HEK293 (cell line): ENCODE data around the gene MAPRE3.

ENCODE experiments used
- CTCF ChIP-seq: fragments of 450-650 bp; formaldehyde crosslinking; IDR thresholded peaks from 2 replicates; pipeline ENCODE4 v1.5.1; 2016; ENCODE audit warnings: missing biosample characterization, missing genetic modification characterization
- GFI1B ChIP-seq: fragments of 450-650 bp; formaldehyde crosslinking; IDR thresholded peaks from 2 replicates; pipeline ENCODE4 v1.5.1; 2016; ENCODE audit warnings: missing biosample characterization, missing genetic modification characterization
- KLF1 ChIP-seq: fragments of 450-650 bp; formaldehyde crosslinking; IDR thresholded peaks from 2 replicates; pipeline ENCODE4 v1.5.1; 2016; ENCODE audit warnings: missing biosample characterization, missing genetic modification characterization
- KLF10 ChIP-seq: fragments of 450-650 bp; IDR thresholded peaks from 2 replicates; pipeline ENCODE4 v1.5.1; 2018; ENCODE audit warnings: missing biosample characterization, mild to moderate bottlenecking, missing genetic modification characterization
- KLF17 ChIP-seq: fragments of 450-650 bp; formaldehyde crosslinking; IDR thresholded peaks from 2 replicates; pipeline ENCODE4 v1.5.1; 2016; ENCODE audit warnings: missing biosample characterization, missing genetic modification characterization
- KLF9 ChIP-seq: fragments of 450-650 bp; formaldehyde crosslinking; IDR thresholded peaks from 2 replicates; pipeline ENCODE4 v1.5.1; 2016; ENCODE audit warnings: missing biosample characterization, missing genetic modification characterization, low read depth
- REST ChIP-seq: fragments of 450-650 bp; formaldehyde crosslinking; IDR thresholded peaks from 2 replicates; pipeline ENCODE4 v1.5.1; 2016; ENCODE audit warnings: missing biosample characterization, missing genetic modification characterization
- SP3 ChIP-seq: fragments of 450-650 bp; formaldehyde crosslinking; IDR thresholded peaks from 2 replicates; pipeline ENCODE4 v1.5.1; 2016; ENCODE audit warnings: missing biosample characterization, missing genetic modification characterization
- TCF7L2 ChIP-seq: IDR thresholded peaks from 2 replicates; pipeline ENCODE4 v1.6.1; 2011; ENCODE audit warnings: low read depth, mild to moderate bottlenecking, inconsistent platforms, low read length, moderate library complexity, borderline replicate concordance
- ZBTB1 ChIP-seq: fragments of 450-650 bp; formaldehyde crosslinking; IDR thresholded peaks from 2 replicates; pipeline ENCODE4 v1.5.1; 2016; ENCODE audit warnings: missing biosample characterization, missing genetic modification characterization
- ZBTB21 ChIP-seq: fragments of 450-650 bp; formaldehyde crosslinking; IDR thresholded peaks from 2 replicates; pipeline ENCODE4 v1.5.1; 2017; ENCODE audit warnings: missing biosample characterization, missing genetic modification characterization
- ZBTB26 ChIP-seq: fragments of 450-650 bp; formaldehyde crosslinking; optimal IDR thresholded peaks from 2 replicates; pipeline ENCODE3; 2016; ENCODE audit warnings: missing biosample characterization, mild to moderate bottlenecking, missing genetic modification characterization
- ZBTB48 ChIP-seq: fragments of 450-650 bp; formaldehyde crosslinking; IDR thresholded peaks from 2 replicates; pipeline ENCODE4 v1.5.1; 2016; ENCODE audit warnings: missing biosample characterization, missing genetic modification characterization
- ZBTB7A ChIP-seq: fragments of 450-650 bp; formaldehyde crosslinking; IDR thresholded peaks from 2 replicates; pipeline ENCODE4 v1.5.1; 2016; ENCODE audit warnings: low read depth, missing biosample characterization, missing genetic modification characterization
- ZNF132 ChIP-seq: fragments of 450-650 bp; formaldehyde crosslinking; IDR thresholded peaks from 2 replicates; pipeline ENCODE4 v1.5.1; 2017; ENCODE audit warnings: missing biosample characterization, missing genetic modification characterization, borderline replicate concordance
- ZNF140 ChIP-seq: fragments of 450-650 bp; formaldehyde crosslinking; IDR thresholded peaks from 2 replicates; pipeline ENCODE4 v1.5.1; 2016; ENCODE audit warnings: missing biosample characterization, missing genetic modification characterization
- ZNF155 ChIP-seq: fragments of 450-650 bp; formaldehyde crosslinking; IDR thresholded peaks from 2 replicates; pipeline ENCODE4 v1.5.1; 2016; ENCODE audit warnings: missing biosample characterization, missing genetic modification characterization
- ZNF174 ChIP-seq: fragments of 450-650 bp; formaldehyde crosslinking; IDR thresholded peaks from 2 replicates; pipeline ENCODE4 v1.5.0; 2017; ENCODE audit warnings: missing biosample characterization, mild to moderate bottlenecking, missing genetic modification characterization
- ZNF24 ChIP-seq: fragments of 450-650 bp; formaldehyde crosslinking; IDR thresholded peaks from 2 replicates; pipeline ENCODE4 v1.5.1; 2016; ENCODE audit warnings: missing biosample characterization, missing genetic modification characterization
- ZNF302 ChIP-seq: fragments of 450-650 bp; formaldehyde crosslinking; IDR thresholded peaks from 2 replicates; pipeline ENCODE4 v1.5.1; 2016; ENCODE audit warnings: missing biosample characterization, missing genetic modification characterization, low read depth
- ZNF341 ChIP-seq: fragments of 450-650 bp; formaldehyde crosslinking; IDR thresholded peaks from 2 replicates; pipeline ENCODE4; 2016; ENCODE audit warnings: low read depth, missing biosample characterization, missing genetic modification characterization
- ZNF350 ChIP-seq: fragments of 450-650 bp; formaldehyde crosslinking; IDR thresholded peaks from 2 replicates; pipeline ENCODE4 v1.5.0; 2017; ENCODE audit warnings: missing biosample characterization, mild to moderate bottlenecking, missing genetic modification characterization
- ZNF354C ChIP-seq: fragments of 450-650 bp; formaldehyde crosslinking; IDR thresholded peaks from 2 replicates; pipeline ENCODE4 v1.5.1; 2016; ENCODE audit warnings: missing biosample characterization, missing genetic modification characterization, low read depth, borderline replicate concordance
- ZNF404 ChIP-seq: fragments of 450-650 bp; formaldehyde crosslinking; IDR thresholded peaks from 2 replicates; pipeline ENCODE4 v1.5.1; 2017; ENCODE audit warnings: missing biosample characterization, missing genetic modification characterization
- ZNF501 ChIP-seq: fragments of 450-650 bp; formaldehyde crosslinking; IDR thresholded peaks from 2 replicates; pipeline ENCODE4 v1.5.1; 2016; ENCODE audit warnings: missing biosample characterization, missing genetic modification characterization
- ZNF660 ChIP-seq: fragments of 450-650 bp; IDR thresholded peaks from 2 replicates; pipeline ENCODE4 v1.5.1; 2018; ENCODE audit warnings: missing biosample characterization, mild to moderate bottlenecking, missing genetic modification characterization
- ZNF707 ChIP-seq: fragments of 450-650 bp; formaldehyde crosslinking; IDR thresholded peaks from 2 replicates; pipeline ENCODE4 v1.5.1; 2016; ENCODE audit warnings: missing biosample characterization, missing genetic modification characterization
- ZSCAN30 ChIP-seq: fragments of 450-650 bp; IDR thresholded peaks from 2 replicates; pipeline ENCODE4 v1.5.1; 2018; ENCODE audit warnings: missing biosample characterization, mild to moderate bottlenecking, missing genetic modification characterization, moderate library complexity
- ZSCAN5A ChIP-seq: fragments of 450-650 bp; formaldehyde crosslinking; IDR thresholded peaks from 2 replicates; pipeline ENCODE4 v1.5.1; 2016; ENCODE audit warnings: missing biosample characterization, missing genetic modification characterization

Gene MAPRE3

GRCh38 chr2:27032495-27033252 is 62.2 kb downstream of the MAPRE3 start, which contains the start of gene TMEM214 (continued):
- TF ChIP-seq ZNF350 (tag by site-specific recombination) (no peak), ZNF341 (tag by site-specific recombination) (no peak), GFI1B (tag by site-specific recombination) (no peak), TCF7L2 (no peak), ZNF302 (no peak), ZBTB7A (tag by site-specific recombination) (no peak), KLF10 (tag by site-specific recombination) (no peak), CTCF (tag by site-specific recombination) (0 out of 2 replicates have a peak, but pooled peaks have one; percentile 29), ZNF174 (tag by site-specific recombination) (no peak), ZBTB21 (tag by site-specific recombination) (no peak), ZNF140 (no peak), ZBTB48 (tag by site-specific recombination) (no peak), REST (tag by site-specific recombination) (no peak), ZNF404 (tag by site-specific recombination) (no peak), ZSCAN30 (tag by site-specific recombination) (peak; percentile 24; the same call in 1 of the 2 replicates), ZNF660 (tag by site-specific recombination) (peak; percentile 99), KLF17 (no peak; the same call in 1 of the 2 replicates), KLF9 (no peak), KLF1 (0 out of 2 replicates have a peak, but pooled peaks have one; percentile 4), ZNF354C (tag by site-specific recombination) (no peak), ZSCAN5A (tag by site-specific recombination) (no peak), ZBTB1 (tag by site-specific recombination) (no peak), ZNF155 (tag by site-specific recombination) (no peak), ZBTB26 (peak; percentile 91), SP3 (0 out of 2 replicates have a peak, but pooled peaks have one; percentile 26), ZNF132 (no peak), ZNF707 (tag by site-specific recombination) (no peak), ZNF24 (no peak), ZNF501 (tag by site-specific recombination) (no peak)
